DMS 273 (cell line): ENCODE data around the gene SURF2.
"Not testable (repeated sequence)": the region's sequence is repeated elsewhere in the genome, so short reads cannot be mapped to it uniquely, and the experiment has no call there.

ENCODE experiments used
- DNase-seq: peaks from one replicate; lab custom pipeline; 2025; ENCODE audit not compliant: unreplicated experiment; lab: John Stamatoyannopoulos, UW

The SURF2 gene

DNA sequence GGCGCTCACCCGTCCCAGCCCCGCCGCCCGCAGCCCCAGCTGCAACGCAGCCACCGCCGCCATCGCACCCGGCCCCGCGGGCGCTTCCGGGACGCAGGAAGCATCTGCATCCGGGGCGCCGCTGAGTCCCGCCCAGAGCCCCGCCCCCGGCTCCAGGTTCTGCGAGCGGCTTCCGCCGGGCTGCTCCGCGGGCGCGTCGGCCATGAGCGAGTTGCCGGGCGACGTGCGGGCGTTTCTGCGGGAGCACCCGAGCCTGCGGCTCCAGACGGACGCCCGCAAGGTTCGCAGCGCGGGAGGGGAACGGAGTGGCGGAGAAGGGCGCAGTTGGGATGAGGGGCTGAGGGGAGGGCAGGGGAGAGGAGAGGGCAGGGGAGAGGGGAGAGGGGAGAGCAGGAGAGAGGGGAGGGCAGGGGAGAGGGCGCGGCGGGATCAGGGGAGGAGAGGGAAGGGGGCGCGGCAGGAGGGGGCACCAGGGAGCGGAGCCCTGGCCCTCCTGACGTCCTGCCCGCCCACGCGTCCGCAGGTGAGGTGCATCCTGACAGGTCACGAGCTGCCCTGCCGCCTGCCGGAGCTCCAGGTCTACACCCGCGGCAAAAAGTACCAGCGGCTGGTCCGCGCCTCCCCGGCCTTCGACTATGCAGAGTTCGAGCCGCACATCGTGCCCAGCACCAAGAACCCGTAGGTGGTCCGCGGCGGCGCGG lies at the start of gene SURF2, which contains the start of gene SURF1:
SURF2 (plus strand) TSS at position 160 of the 701 bp plus-strand sequence; CDS start at position 203, 43 bp downstream.
SURF1 (minus strand) TSS at position 97 of the 701 bp plus-strand sequence; CDS start at position 63, 34 bp downstream.
- peak; percentile 94 for DNase-seq

DNA sequence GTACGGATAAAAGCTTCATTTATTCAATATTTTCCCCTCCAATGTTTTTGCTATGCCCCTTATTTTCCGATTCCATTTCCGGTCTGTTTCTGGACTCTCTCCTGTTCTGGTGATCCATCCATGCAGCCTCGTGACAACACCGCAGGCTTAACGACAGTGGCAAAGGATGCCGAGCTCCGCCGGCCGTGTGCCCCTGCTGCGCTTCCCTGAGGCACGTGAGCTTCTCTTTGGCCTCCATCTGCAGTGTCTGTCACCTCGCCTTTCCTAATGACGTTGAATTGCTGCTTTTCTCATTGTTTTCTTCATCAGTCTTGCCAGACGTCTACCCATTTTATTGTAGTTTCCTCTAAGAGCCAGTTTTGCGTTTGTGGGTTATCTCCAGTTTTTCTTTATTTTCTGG lies 49.0 kb upstream of the SURF2 start:
- DNase-seq = no peak

DNA sequence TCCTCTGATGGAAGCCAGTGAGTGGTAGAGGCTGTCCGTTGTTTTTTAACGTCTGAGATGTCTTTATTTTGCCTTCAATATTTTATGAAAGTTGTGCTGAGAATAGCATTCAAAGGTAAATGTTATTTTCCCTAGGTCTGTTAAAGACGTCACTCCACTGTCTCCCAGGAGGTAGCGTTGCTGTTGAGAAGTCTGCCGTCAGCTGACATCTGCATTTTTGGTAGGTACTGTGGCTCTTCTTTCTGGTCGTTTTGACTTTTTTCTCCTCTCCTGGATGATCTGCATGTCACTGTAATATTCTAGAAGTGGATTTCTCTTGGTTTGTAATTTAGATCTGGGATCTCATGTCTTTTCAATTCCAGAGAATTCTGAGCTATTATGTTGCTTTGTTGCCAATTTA lies 46.7 kb upstream of the SURF2 start:
- DNase-seq = no peak

DNA sequence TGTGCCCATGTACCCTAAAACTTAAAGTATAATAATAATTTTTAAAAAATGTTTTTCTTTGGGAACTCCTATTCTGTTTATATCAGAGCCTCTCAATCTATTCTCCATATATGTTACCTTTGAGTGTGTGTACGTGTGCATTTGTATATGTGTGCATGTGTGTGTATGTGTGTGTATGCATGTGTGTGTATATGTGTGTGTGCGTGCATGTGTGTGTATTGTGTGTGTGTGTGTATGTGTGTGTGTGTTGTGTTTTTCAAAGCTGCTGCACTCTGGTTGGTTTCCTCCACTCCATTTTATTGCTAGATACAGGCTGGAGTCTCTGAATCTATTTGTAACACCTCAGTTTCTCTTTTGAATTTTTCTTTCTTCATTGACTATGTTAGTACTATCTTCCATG lies 40.4 kb upstream of the SURF2 start:
- no peak for DNase-seq

DNA sequence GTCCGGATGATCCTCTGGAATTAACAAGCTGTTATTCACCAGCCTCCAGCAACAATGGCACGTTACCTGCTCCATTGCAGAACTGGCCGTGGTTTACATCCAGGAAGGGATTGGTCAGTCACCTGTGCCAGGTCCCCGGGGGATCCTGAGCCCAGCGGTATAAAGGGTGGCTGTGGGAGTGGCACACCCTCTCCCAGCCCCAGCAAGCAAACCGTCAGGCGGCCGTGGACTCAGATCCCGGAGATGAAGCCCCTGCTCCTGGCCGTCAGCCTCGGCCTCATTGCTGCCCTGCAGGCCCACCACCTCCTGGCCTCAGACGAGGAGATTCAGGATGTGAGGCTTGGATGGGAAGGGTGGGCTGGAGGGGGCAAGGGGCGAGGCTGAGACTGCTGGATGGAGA lies 38.8 kb upstream of the SURF2 start:
- DNase-seq = not testable (repeated sequence)

DNA sequence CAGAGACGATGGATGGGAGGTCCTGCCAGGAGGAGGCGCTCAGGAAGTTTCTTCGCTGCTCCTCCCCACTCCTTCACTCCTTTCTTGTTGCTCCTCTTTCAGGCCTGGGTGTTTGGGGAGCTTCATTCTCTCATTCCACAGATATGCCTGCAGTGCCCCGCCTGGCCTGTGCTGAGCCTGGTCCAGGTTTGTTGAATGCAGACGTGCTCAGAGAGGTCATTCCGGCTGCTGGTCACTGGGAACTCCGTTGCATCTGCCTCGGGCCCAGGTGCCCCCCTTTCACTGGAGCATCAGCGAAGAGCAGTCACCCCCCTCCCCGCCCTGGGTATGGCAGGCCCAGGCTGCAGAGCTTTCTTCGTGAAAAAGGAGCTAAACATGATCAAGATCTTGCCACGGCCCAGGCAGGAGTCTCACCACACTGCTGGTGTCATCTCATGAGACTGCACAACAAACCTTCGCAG lies 35.9 kb upstream of the SURF2 start:
- DNase-seq = no peak

DNA sequence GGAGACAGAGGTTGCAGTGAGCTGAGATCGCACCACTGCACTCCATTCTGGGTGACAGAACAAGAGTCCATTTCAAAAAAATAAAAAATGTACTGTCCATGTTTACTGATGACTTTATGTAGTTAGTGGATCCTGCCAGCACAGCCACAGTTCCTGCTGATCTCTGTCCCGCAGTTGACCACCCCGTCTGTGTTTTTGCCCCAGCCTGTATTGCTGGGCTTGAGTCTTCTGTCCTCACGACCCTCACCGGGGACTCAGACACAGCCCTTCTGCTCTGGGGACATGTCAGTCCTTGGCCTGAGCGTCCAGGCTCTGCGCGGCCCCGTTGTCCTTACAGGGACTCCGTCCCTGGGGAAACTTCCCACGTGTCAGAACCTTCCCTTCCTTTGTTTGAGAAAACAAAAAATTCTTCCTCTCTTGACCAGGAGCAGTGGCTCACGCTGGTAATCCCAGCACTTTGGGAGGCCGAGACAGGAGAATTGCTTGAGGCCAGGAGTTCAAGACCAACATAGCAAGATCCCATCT lies 34.9 kb upstream of the SURF2 start:
- DNase-seq = no peak

DNA sequence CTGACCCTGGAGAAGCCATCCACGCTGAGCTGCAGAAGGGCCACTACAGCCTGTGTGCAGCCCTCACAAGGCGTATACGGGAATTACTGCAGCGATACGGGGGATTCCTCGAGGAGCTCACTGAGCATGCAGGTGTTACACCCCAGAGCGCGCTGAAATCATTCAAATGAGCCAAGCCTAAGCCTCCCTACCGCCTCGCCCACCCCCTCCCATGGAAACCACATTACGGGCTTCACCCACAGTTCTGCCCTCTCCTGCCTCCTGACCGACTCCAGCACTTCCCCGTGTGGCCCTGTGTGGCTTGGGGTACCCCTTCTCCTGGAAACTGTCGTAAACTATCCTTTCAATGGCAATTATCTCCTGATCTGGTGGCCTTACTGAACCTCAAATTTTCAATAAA lies 33.6 kb upstream of the SURF2 start:
- no peak for DNase-seq

DNA sequence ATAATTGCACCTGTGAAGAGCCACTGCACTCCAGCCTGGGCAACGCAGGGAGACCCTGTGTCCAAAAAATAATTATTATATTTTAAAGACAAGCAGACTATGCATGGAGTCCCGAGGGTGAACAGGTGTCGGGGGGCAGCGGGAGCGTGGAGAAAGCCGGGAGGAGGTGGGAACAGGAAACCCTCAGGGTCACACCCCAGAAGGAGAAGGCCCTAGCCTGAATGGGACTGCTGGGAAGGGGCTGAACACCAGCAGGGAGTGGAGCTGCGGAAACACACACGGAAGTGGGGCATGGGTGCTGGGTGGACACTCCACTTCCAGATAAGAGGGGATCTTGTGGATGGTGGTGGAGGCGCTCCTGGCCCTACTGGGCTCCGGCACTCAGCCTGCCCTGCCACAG lies 33.1 kb upstream of the SURF2 start:
- DNase-seq = no peak

DNA sequence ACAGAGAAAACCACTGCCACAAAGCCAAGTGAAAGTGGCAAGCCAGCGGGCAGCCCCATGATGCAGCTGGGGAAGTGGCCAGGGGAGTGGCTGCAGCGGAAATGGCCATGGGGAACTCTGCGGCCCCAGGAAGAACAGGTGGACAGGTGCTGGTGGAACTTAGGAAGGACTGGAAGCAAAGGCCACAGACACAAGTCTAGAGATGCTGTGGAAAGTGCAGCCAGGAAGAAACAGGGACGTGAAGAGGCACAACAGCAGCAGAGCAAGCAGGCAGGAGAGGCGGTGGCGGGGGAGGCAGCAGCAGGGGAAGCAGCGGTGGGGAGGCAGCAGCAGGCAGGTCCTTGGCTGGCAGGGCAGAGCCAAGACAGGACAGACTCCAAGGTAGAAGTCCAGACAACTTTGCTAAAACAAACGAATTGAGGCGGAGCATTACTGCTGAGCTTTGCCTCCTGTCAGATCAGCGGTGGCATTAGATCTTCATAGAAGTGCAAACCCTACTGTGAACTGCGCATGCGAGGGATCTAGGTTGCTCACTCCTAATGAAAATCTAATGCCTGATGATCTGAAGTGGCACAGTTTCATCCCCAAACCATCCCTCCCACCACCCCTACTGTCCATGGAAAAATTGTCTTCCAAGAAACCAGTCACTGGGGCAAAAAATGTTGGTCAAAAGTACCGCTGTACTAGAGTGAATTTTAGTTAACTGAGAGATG lies 32.2 kb upstream of the SURF2 start:
- DNase-seq = no peak

DNA sequence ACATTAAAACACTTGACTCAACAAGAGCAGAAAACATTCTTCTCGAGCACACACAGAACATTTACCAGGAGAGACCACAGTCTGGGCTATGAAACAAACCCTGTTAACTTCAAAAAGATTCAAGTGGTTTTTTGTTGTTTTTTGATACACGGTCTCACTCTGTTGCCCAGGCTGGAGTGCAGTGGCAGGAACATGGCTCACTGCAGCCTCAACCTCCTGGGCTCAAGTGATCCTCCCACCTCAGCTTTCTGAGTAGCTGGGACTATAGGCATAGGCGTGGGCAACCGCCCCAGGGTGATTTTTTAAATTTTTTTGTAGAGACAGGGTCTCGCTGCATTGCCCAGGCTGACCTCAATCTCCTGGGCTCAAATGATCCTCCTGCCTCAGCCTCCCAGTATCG lies 29.3 kb upstream of the SURF2 start:
- DNase-seq = not testable (repeated sequence)

DNA sequence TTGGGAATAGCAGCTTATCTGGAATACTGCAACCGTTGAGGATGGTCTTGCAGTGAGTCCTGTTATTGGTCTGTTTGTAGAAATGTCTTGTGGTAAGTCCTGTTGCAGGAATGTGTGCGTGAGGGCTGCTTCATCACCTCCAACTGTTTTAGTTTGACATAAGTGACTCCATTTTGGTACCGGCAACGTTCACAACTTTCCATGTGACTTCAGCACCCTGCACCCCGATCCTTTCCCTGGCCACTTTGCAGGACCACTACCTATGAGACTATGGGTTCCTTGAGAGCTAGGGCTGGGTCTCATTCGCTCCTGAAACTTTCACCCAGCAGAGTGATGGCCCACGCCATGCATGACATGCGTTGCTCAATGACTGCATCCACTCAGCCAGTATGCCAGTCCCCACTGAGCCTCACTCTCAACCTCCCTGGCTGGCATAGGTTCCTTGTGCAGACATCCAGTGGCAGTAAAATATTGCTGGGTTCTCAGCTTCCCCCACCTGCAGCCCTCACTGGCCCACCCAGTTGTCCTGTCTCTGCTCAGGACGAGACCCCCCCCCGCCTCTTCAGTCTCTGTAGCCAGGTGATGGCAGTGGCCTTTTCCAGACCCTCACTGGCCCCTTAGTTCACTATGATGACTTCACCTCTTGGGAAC lies 28.4 kb upstream of the SURF2 start:
- no peak for DNase-seq

DNA sequence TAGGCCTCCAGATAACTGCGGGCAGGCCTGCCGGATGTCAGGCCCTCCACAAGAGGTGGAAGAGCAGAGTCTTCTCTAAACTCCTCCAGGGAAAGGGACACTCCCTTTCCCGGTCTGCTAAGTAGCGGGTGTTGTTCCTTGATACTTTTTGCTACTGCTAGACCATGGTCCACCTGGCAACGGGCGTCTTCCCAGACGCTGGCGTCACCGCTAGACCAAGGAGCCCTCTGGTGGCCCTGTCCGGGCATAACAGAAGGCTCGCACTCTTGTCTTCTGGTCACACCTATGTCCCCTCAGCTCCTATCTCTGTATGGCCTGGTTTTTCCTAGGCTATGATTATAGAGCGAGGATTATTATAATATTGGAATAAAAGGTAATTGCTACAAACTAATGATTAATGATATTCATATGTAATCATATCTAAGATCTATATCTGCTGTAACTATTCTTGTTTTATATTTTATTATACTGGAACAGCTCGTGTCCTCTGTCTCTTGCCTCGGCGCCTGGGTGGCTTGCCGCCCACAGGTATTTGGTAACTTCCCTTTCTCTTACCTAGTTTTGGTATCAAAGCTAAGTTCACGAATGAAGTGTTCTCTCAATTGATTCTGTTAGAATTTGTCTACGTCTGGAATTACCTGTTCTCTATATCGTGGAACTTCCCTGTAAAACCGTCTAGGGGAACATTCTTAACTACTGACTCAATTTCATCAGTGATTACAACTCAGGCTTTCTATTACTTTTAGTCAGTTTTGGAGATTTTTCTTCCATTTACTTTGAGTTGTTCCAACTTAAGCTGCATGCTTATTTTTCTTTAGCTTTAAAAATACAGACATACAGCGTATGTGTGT lies 26.8 kb upstream of the SURF2 start:
- peak; percentile 57 for DNase-seq

DNA sequence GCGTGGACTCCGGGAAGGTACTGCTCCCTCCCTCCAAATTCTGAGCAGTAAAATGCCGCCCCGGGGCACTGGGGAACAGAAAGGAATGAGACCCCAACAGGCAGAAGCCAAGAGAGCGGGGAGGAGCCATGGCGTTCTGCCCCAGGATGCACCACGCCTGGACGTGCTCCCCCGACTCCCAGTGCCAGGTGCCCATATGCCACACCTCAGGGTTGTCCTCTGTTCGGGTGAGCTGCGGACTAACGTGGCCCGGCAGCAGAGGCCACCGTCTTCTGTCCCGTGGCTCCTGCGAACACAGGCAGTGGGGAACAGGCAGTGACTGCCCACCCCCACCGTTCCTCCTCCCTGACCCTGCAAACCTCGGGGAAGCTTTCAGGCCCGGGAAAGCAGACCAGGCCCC lies 25.1 kb upstream of the SURF2 start:
- no peak for DNase-seq

DNA sequence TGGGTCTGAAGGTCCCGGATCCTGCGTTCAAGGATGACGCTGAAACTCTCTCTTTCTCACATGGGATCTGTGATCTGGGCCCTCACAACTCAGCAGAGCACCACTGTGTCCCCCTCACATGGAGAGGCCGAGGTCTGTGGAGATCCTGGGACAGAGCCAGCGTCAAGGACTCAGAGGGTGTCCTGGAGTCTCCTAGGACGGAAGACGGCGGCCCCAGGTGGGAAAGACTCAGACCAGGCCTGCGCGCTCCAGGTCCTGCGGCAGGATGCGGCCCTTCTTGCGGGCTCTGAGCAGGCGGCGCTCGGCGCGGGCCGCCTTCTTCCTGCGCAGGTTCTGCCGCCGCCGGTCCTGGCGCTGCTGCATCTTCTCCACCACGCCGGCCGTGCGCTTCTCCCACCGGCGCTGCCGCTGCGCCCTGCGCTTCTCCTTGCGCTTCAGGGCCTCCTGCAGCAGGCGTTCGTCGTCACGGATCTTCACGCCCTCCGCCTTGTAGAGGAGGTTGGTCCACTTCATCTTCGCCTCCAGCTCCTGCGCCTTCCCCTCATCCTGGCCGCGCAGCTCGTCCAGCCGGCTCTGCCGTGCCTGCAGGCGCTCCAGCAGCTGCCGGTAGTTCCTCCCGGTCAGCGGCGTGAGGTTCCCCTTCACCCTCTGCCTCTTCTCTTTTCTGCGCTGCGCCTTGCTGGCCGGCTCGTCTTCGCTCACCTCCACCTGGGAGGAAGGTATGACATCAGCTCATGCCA lies 24.5 kb upstream of the SURF2 start:
- no peak for DNase-seq

DNA sequence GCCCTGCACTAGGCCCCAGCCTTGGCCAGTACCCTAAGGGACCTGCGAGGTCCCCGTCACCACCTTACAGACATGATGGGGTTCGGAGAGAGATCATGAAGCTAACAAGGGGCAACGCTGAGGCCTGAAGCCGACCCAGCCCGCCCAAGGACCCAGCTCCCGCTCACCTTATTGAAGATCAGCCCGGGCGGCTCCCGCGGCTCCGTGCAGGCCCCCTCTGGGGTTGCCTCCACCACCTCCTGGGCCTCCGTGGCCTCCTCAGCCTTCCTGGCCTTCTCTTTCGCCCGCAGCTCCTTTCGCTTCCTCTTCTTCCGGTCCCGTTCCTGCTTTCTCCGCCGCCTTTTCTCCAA lies 24.0 kb upstream of the SURF2 start:
- no peak for DNase-seq

DNA sequence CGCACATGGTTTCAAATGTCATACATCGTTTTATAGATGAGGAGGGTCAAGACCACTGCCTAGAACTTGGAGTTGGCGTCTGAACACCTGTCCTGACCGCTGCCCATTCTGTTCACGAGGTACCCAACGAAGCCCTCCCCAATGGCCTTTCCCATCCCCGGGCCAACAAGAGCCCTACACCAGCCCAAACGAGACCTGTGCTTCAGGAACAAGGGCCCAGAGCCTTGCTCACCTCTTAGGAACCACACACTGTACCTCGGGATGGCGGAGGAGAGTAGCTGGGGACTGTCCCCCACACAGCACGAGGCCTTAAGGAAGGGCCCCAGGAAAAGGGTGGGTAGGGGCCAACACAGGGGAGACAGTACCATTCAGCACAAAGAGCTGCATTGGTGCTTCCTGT lies 23.3 kb upstream of the SURF2 start:
- no peak for DNase-seq

DNA sequence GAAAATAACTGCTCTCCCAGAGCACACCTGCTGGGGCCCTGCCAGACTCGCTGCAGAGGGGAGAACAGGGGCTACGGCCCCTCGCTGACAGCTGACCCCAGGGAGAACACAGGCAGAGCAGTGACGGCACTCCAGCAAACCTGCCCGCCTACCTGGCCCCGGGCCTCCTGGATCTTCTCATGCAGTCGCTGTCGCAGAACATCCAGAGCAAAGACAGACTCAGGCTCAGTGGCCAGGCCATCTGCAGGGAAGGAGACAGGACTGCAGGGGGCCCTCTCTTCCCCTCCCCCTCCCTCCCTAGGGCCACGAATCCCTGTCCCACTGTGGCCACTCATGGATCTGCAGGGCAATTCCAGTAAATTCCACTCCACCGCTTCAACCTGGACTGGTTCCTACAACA lies 22.8 kb upstream of the SURF2 start:
- no peak for DNase-seq

DNA sequence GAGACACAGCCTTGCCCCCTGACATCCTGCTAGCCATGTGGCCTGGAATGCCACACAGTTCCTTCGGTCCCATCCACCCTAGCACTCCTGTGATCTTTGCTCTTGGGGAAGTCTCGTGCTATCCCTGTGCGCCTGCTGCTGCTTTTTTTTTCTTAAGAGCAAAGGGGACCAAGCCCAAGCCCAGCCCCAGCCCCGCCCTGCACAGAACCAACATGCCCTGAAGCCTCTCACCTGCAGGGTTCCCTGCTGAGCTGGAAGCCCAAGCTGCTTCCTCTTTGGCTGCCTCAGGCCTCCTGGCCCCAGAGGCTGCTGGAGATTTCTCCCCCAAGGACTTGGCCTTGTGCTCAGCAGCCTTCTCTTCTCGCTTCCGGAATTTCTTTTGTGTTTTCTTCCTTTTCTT lies 22.2 kb upstream of the SURF2 start:
- DNase-seq = no peak

DNA sequence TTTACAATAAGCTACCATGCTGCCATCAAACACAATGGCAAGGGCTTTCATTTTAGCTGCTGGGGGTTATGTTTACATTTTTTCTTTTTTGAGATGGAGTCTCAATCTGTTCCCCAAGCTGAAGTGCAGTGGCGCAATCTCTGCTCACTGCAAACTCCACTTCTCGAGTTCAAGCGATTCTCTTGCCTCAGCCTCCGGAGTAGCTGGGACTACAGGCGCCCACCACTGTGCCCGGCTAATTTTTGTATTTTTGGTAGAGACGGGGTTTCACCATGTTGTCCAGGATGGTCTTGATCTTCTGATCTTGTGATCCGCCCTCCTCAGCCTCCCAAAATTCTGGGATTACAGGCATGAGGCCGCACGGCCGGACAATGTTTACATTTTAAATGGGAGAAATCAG lies 21.5 kb upstream of the SURF2 start:
- not testable (repeated sequence) for DNase-seq
